KMS-11 (cell line): ENCODE results near the gene TOP3B.
"Not testable (repeated sequence)": the region's sequence is repeated elsewhere in the genome, so short reads cannot be mapped to it uniquely, and the experiment has no call there.

ENCODE experiments used
- H2AFZ ChIP-seq: fragments of 200-600 bp; sonication (generic); 2 replicates; pipeline ENCODE4 v1.6.1; 2016; ENCODE audit warnings: antibody characterized with exemption, mixed run types, low read depth
- H3K27ac ChIP-seq: fragments of 200-600 bp; sonication (generic); 2 replicates; pipeline ENCODE4 v1.6.1; 2016; ENCODE audit warnings: mild to moderate bottlenecking, mixed run types
- H3K27me3 ChIP-seq: fragments of 200-600 bp; sonication (generic); 2 replicates; pipeline ENCODE4 v1.6.1; 2017; ENCODE audit warnings: mild to moderate bottlenecking, low read depth, mixed run types, moderate library complexity; ENCODE audit not compliant: insufficient read depth
- H3K36me3 ChIP-seq: fragments of 200-600 bp; sonication (generic); 2 replicates; pipeline ENCODE4 v1.6.1; 2017; ENCODE audit warnings: mild to moderate bottlenecking, mixed run types; ENCODE audit not compliant: insufficient read depth
- H3K4me1 ChIP-seq: fragments of 200-600 bp; sonication (generic); 2 replicates; pipeline ENCODE4 v1.6.1; 2016; ENCODE audit warnings: mild to moderate bottlenecking, low read depth, mixed run types; ENCODE audit not compliant: poor library complexity, severe bottlenecking
- H3K4me2 ChIP-seq: fragments of 200-600 bp; sonication (generic); 2 replicates; pipeline ENCODE4 v1.7.0; 2016; ENCODE audit warnings: mild to moderate bottlenecking, mixed run types
- H3K4me3 ChIP-seq: fragments of 200-600 bp; sonication (generic); IDR thresholded peaks from 2 replicates; pipeline ENCODE4 v1.6.1; 2017; ENCODE audit warnings: low read depth, low read length, mixed read lengths; ENCODE audit not compliant: insufficient read depth
- H3K79me2 ChIP-seq: fragments of 200-600 bp; sonication (generic); 2 replicates; pipeline ENCODE4 v1.6.1; 2016; ENCODE audit warnings: low read depth, mixed run types; ENCODE audit not compliant: insufficient read depth
- H3K9ac ChIP-seq: fragments of 200-600 bp; sonication (generic); 2 replicates; pipeline ENCODE4 v1.6.1; 2016; ENCODE audit warnings: mild to moderate bottlenecking, mixed run types
- H4K20me1 ChIP-seq: fragments of 200-600 bp; sonication (generic); 2 replicates; pipeline ENCODE4 v1.6.1; 2016; ENCODE audit warnings: mild to moderate bottlenecking, mixed run types; ENCODE audit not compliant: insufficient read depth
- TF ChIP-seq, protein P1 (sequence below): fragments of 200-600 bp; sonication (generic); conservative IDR thresholded peaks from 2 replicates; pipeline ENCODE4 v1.6.1; 2017; ENCODE audit warnings: low read depth, mild to moderate bottlenecking, antibody characterized with exemption, low read length, moderate library complexity, mixed read lengths

The TOP3B gene

GRCh38 chr22:21917959-21918261, 64.7 kb downstream of the TOP3B start:
- no peaks in the 10 kb centered on the region for H4K20me1 ChIP-seq
- H2AFZ ChIP-seq, result no peak overlapping the region
- H3K4me3 ChIP-seq, result no peak overlapping the region
- H3K27ac ChIP-seq, result no peak overlapping the region
- no peaks in the 10 kb centered on the region for H3K79me2 ChIP-seq
- no peak overlapping the region for H3K4me2 ChIP-seq
- H3K9ac ChIP-seq, result no peak overlapping the region
- no peaks in the 10 kb centered on the region for H3K4me1 ChIP-seq
- no peaks in the 10 kb centered on the region for H3K27me3 ChIP-seq
- no peaks in the 10 kb centered on the region for H3K36me3 ChIP-seq
- TF ChIP-seq, protein P1, sequence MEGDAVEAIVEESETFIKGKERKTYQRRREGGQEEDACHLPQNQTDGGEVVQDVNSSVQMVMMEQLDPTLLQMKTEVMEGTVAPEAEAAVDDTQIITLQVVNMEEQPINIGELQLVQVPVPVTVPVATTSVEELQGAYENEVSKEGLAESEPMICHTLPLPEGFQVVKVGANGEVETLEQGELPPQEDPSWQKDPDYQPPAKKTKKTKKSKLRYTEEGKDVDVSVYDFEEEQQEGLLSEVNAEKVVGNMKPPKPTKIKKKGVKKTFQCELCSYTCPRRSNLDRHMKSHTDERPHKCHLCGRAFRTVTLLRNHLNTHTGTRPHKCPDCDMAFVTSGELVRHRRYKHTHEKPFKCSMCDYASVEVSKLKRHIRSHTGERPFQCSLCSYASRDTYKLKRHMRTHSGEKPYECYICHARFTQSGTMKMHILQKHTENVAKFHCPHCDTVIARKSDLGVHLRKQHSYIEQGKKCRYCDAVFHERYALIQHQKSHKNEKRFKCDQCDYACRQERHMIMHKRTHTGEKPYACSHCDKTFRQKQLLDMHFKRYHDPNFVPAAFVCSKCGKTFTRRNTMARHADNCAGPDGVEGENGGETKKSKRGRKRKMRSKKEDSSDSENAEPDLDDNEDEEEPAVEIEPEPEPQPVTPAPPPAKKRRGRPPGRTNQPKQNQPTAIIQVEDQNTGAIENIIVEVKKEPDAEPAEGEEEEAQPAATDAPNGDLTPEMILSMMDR, result no peak

DNA sequence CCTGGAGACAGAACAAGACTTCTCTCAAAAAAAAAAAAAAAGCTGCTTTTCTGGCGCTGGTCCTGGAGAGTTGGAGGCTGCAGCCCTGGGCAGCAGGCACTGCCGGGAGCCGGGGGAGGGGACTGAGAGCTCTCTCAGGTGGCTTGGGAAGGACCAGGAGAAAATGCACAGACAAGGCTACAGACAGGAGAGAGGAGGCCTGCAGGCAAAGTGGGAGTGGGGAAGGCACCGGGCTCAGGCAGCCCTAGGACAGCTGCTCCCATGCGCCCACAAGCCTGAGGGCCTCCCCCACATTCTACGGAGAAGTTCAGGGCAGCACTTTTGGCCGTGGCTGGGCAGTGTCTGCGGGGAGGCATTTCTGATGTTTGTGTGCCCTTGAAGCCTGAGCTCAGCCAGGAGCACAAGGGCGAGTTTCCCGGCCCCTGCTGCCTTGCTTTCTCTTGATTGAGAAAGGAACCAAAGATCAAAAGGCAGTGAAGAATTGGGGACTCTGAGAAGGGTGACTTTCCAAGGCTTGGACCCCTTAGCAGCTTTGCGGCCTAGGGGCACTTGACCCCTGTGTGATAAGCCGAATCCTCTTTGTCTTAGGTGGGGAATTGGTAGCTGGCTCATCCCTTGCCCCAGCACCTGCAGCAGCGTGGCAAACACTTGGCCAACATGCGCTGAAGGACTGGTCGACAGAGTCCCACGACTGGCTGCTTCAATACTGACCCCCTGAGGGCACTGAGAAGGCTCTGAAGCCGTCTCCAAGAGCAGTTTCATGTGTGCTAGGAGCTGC, 65.2 kb downstream of the TOP3B start:
- Histone ChIP-seq H3K4me3 (no peak overlapping the region), H3K36me3 (no peaks in the 10 kb centered on the region), H4K20me1 (no peaks in the 10 kb centered on the region), H3K9ac (no peak overlapping the region), H3K4me1 (no peaks in the 10 kb centered on the region), H3K27ac (no peak overlapping the region), H3K4me2 (no peak overlapping the region), H3K79me2 (no peaks in the 10 kb centered on the region), H3K27me3 (no peaks in the 10 kb centered on the region), H2AFZ (no peak overlapping the region)
- TF ChIP-seq, protein P1, result no peak

- no peak overlapping the region for H2AFZ ChIP-seq
- H3K27me3 ChIP-seq, result no peaks in the 10 kb centered on the region
- TF ChIP-seq, protein P1, result no peak
- H3K4me1 ChIP-seq, result no peaks in the 10 kb centered on the region
- H3K27ac ChIP-seq, result no peak overlapping the region
- no peaks in the 10 kb centered on the region for H3K36me3 ChIP-seq
- no peak overlapping the region for H3K4me2 ChIP-seq
- H3K9ac ChIP-seq, result no peak overlapping the region
- H3K79me2 ChIP-seq, result no peaks in the 10 kb centered on the region
- H4K20me1 ChIP-seq, result no peaks in the 10 kb centered on the region
- no peak overlapping the region for H3K4me3 ChIP-seq
These were observed 66.2 kb downstream of the TOP3B start for GRCh38 chr22:21916309-21916918.

- Histone ChIP-seq H2AFZ (no peak overlapping the region), H3K27ac (no peak overlapping the region), H4K20me1 (no peaks in the 10 kb centered on the region), H3K4me1 (no peaks in the 10 kb centered on the region), H3K27me3 (no peaks in the 10 kb centered on the region), H3K79me2 (no peaks in the 10 kb centered on the region), H3K9ac (no peak overlapping the region), H3K4me3 (no peak overlapping the region), H3K4me2 (no peak overlapping the region), H3K36me3 (no peaks in the 10 kb centered on the region)
- TF ChIP-seq, protein P1, result no peak
These were observed 66.8 kb downstream of the TOP3B start for GRCh38 chr22:21915624-21916308.

GRCh38 chr22:21914033-21914642, 68.4 kb downstream of the TOP3B start:
- not testable (repeated sequence) for H3K79me2 ChIP-seq

DNA sequence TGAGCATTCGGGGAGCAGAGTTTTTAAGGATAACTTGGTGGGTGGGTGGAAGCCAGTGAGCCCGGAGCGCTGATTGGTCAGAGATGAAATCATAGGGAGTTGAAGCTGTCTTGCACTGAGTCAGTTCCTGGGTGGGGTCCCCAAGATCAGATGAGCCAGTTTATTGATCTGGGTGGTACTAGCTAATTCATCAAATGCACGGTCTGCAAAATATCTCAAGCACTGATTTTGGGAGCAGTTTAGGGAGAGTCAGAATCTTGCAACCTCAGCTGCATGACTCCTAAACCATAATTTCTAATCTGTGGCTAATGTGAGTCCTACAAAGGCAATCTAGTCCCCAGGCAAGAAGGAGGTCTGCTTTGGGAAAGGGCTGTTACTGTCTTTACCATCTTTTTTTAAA, 72.2 kb downstream of the TOP3B start:
- not testable (repeated sequence) for H3K79me2 ChIP-seq

More at GRCh38 chr22:21914033-21914642, 68.4 kb downstream of the TOP3B start:
- not testable (repeated sequence) for H2AFZ ChIP-seq, H3K27ac ChIP-seq, H3K4me2 ChIP-seq, H3K4me1 ChIP-seq, H4K20me1 ChIP-seq, H3K36me3 ChIP-seq, H3K9ac ChIP-seq, H3K27me3 ChIP-seq, H3K4me3 ChIP-seq

More for the DNA sequence above, 72.2 kb downstream of the TOP3B start:
- H3K9ac ChIP-seq, H3K36me3 ChIP-seq, H4K20me1 ChIP-seq, H3K27me3 ChIP-seq, H2AFZ ChIP-seq, H3K4me3 ChIP-seq, H3K27ac ChIP-seq, H3K4me1 ChIP-seq, H3K4me2 ChIP-seq: not testable (repeated sequence)
